ENCODE measurements around the gene SPATA2L.

Gene SPATA2L, protein sequence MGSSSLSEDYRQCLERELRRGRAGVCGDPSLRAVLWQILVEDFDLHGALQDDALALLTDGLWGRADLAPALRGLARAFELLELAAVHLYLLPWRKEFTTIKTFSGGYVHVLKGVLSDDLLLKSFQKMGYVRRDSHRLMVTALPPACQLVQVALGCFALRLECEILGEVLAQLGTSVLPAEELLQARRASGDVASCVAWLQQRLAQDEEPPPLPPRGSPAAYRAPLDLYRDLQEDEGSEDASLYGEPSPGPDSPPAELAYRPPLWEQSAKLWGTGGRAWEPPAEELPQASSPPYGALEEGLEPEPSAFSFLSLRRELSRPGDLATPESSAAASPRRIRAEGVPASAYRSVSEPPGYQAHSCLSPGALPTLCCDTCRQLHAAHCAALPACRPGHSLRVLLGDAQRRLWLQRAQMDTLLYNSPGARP

DNA sequence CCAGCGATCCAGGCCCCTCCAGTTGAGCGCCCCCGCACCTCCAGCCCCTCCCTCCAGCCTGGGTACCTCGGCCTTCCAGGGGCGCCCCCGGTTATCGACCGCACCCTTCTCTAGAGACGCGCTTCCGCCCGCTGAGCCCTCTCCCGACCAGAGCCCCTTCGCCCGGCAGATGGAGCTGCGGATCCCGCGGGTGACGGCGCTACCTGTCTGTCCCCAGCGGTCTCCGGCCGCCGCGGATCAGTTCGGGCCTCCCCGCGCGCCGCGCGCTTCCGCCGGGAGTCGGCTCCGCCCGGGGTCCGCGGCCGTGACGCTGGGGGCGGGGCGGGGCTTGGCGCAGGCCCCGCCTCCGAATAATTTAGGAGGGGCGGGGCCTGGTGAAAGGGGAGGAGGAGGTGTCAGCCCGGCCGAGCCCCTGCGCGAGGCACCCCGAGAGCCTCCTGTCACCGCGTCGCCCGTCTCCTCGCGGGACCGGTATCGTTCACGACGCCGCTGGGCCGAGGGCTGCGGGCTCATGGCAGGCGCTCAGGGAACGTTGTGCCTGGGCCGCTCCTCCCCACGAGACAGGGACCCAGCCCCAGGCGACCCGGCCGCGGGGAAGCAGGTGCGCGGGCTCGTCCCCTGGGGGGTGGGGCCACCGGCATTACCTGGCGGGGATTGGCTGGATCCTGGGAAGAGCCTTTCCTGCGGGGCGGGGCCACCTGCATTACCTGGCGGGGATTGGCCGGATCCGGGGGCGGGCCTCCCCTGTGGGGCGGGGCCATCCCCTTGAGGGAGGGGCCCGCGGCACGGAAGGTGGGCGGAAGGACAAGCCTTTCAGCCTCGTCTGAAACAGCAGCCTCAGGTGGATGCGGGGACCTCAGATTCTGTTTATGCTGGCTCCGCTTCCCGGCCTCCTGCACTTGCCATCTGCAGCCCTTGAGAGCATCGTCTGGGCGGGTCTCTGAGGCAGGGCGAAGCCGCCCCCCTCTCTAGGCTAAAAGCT, at the start of gene SPATA2L:
TSS of gene SPATA2L (minus strand) at position 281 of the 982 bp plus-strand sequence. CDS start 473 bp downstream, outside the sequence.
- peak; percentile 13 to 96 (median 80) for DNase-seq

DNA sequence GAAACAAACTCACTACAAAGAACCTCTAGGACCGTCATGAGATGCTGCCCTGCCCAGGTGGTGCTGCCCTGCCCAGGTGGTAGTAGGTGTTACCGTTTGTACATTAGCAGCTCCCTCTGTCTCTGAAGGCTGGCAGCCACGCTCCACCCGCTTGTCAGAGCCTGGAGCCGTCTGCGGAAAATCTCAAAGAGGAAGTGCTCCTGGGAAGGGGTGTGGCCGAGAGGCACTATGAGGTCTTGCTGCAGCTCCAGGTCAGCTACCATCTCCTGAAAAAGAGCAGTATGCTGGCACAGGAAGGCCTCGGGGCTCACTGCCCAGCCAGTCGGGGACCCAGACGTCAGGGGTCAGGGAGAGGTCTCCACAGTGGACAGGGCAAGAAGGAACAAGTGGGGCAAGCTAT, 48.1 kb upstream of the SPATA2L start:
- peak in 3 of 56 donors; percentile 4 to 29 (median 12) for DNase-seq

DNA sequence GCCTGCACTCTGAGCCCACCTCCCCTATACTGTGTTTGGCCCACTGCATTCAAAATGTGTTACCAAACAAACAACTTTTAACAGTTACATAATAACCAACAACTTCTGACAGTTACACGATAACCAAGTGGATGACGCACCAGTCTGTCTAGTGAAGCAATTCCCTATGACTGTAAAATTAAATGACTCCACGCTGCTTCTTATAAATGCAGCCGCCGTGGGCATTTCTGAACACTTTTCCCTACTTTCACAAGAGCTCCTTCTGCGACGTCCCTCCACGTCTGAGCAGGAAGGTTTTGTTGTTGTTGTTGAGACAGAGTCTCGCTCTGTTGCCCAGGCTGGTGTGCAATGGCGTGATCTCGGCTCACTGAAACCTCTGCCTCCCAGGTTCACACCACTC, 47.4 kb upstream of the SPATA2L start:
- DNase-seq: no peak

DNA sequence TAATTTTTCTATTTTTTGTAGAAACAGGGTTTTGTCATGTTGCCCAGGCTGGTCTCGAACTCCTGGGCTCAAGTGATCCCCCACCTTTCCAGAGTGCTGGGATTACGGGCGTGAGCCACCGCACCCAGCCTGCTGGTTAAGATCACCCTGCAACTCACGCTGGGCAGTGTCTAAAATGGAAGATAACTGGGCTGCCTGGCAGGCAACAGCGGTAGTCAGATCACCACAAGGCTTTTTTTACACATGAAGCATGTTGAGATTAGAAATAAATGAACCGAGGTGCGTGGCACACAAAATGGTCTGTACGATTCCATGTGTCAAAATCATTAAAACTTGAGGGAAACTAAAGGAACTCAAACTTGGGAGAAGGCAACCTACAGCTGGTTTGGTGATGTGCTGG, 46.6 kb upstream of the SPATA2L start:
- DNase-seq: no peak

DNA sequence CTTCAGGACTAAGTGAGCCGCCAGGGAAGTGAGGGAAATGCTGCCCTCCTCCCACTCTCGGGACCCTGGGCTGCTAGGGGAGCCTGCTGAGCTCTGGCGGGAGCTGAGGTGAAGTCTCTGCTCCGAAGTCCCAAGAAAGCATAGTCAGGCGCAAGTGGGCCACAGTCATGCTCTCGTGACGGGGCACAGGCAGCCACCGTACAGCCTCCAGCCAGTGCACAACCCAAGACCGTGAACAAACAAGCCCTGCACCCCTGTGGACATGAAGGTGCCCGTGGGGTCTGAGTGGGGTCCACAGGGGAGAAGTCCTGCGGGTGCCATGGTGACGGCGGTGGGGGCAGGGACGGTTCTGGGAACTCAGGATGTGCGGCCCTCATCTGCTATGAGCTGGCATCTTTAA, 44.5 kb upstream of the SPATA2L start:
- DNase-seq: no peak

DNA sequence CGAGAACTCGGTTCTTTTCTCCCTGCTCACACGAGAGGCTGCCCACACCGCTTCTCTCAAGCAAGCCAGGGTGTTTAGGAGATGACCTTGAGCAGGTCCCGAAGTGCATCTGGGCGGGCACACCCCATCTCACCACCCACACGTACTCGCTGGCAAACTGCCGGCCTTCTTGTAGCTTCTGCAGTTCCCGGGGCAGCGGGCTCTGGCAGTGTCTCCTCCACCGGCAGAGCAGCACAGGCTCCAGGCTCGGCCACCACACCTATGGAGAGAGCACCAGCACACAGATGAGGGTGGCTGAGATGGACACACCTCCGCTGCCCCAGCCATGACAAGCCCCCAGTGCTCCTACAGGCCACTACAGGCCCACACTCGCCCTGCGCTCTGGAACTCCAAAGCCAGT, 43.3 kb upstream of the SPATA2L start:
- DNase-seq: no peak

DNA sequence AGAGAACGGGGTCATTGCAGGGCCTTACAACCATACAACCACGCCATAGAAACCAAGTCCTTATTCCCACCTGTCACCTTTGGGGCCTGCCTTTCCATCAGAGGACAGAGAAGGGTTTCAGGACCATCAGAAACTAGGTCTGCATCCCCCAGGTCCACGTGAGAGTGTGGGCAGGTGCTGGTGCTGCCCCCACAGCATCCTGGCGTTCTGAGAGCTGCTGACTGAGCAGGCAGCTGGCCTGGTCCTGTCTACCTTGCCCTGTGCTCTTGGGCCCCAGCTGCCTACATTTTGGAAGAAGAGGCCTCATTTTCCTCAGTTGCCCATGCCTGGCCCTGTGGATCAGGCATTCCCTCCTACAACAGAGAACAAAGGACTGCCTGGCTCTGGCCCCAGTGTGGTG, 41.4 kb upstream of the SPATA2L start:
- no peak for DNase-seq

DNA sequence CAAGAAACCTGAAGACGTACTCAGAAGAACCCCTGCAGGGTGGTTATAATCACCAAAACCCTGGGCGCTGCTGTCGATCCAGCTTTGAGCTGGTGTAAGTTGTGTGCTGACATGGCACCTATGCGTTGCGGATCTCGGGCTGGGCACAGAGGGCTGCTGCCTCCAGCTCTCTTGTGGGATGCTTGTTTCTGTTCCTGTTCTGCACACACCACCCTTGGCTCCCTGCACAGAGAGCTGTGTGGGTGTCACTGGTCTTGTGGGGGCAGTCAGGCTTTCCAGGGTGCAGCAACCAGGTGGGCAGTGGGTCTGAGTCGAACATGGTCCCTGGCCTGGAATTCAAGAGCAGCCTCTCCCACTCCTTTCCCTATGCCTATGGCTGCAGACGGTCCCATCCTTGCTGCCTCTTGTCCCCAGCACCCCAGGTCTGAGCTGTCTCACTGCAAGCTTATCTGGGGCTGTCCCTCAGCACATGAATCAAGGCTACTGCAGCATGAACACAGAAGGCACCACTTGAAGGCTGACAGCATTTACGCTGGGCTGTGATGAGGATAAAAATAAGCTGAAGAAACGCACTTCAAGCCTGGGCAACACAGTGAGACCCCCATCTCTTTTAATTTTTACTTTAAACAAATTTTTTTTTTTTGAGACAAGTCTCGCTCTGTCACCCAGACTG, 40.0 kb upstream of the SPATA2L start:
- peak in 2 of 56 donors; percentile 4 to 34 for DNase-seq

DNA sequence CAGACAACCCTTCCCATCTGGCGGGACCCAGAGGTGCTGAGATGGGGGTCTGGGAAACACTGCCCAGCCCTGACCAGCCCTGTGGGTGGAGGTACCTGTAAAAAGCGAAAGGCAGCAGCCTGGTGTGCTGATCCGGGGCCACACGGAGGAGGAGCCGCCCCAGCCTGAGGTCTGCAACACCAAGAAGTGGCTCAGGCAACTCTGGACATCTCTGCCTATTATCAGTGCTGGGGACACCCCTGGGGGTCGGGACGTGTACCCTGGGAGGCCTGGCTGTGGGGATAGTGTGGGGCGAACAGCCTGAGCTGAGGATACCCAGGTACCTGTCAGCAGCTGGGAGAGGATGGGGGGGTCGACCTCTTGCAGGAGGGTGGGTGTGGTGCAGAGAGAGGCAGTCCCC, 37.9 kb upstream of the SPATA2L start:
- DNase-seq: no peak

DNA sequence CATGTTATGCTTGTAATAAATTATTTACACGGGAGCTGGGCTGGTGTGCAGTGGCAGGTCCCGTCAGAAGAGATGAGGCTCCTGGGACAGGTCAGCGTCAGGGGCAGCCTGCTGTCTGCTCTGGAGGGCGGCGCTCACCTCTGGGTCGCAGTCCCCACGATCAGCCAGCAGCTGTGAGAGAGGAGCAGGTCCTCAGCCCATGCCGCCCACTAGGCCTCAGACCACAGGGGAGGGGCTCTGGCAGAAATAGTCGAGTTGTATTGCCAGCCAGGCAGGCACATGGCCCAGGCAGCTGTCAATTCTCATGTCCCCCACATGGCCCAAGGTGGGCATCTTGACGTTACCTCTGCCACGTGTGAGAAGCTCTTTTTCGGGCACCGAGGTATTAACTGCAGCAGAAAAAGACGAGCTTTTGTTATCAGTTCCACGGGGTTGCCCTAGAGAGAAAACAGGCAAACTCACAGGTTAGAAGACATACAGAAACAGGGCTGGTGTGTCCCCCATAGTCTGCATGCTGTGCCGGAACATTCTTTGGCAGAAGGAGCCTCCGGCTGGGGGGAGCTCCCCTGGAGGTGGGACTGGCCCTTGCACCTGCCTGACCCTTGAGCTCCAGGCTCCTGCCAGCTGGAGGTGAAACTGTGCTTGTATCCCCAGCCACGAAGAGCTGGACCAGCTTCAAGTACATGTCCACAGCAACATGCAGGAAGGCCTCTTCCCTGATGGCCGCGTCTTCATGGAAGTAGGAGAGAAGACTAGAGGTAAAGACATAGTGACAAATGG, 37.2 kb upstream of the SPATA2L start:
- DNase-seq: no peak

DNA sequence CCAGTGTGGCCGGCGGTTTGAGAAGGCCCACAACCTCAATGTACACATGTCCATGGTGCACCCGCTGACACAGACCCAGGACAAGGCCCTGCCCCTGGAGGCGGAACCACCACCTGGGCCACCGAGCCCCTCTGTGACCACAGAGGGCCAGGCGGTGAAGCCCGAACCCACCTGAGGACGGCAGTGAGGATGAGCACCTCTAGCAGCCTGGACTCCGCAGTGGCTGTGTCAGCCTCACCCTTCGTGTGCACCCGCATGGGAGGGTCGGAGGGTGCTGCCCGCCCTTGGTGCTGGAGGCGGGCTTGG, 36.5 kb upstream of the SPATA2L start:
- DNase-seq: no peak

DNA sequence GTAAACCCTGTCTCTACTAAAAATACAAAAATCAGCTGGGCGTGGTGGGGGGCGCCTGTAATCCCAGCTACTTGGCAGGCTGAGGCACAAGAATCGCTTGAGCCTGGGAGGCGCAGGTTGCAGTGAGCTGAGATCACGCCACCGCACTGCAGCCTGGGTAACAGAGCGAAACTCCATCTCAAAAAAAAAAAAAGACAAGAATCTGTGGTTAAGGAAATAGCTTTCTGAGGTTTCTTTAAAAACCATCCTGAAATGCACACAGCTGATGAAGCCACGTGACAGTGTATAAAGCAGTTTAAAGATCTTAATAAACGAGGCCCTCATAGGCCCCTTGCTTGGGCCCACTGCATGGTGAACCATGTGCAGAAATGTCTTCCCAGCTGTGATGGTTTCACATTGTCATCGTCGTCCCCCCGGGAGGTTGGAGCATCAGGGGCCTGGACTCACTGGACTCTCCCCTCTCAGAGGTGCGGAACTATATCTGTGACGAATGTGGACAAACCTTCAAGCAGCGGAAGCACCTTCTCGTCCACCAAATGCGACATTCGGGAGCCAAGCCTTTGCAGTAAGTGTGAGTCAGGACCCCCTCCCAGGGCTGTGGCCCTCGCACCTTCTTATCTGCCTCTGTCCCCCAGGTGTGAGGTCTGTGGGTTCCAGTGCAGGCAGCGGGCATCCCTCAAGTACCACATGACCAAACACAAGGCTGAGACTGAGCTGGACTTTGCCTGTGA, 36.0 kb upstream of the SPATA2L start:
- no peak for DNase-seq

DNA sequence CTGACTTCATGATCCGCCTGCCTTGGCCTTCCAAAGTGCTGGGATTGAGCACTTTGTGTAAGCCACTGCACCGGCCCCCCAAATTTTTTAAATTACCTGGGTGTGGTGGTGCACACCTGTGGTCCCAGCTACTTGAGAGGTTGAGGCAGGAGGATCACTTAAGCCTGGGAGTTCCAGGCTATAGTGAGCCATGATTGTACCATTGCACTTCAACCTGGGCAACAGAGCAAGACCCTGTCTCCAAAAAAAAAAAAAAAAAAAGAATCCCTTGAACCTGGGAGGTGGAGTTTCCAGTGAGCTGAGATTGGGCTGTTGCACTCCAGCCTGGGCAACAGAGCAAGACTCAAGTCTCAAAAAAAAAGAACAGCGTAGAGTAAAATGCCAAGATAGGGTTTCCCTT, 35.0 kb upstream of the SPATA2L start:
- DNase-seq: no peak

DNA sequence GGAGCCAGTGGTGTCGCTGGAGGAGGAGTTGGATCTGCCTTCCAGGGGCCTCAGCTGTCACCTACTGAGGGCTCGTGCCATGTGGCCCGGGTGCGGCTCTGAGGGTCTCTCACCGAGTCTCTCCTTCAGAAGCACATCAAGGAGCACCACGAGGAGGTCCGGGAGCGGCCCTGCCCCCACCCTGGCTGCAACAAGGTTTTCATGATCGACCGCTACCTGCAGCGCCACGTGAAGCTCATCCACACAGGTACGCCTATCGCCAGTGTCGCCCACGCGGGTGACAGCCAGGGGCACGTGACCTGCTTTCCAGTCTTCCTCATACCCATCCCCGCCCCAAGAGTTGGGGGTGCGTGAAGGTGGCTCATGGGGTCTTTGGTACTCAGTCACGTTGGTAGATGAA, 32.3 kb upstream of the SPATA2L start:
- DNase-seq: no peak

DNA sequence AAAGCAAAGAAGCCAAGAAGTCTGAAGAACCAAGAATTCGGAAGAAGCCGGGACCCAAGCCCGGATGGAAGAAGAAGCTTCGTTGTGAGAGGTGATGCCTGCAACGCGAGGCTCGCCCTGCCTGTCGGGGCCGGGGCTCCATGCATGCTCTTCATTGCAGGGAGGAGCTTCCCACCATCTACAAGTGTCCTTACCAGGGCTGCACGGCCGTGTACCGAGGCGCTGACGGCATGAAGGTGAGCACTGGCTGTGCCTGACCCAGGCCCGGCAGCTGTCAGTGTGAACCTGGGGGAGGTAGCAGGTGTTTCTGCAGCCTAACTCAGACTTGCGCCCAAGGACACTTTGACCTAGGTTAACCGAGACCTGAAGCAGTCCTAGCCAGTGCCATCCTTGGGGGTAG, 31.8 kb upstream of the SPATA2L start:
- DNase-seq: no peak

DNA sequence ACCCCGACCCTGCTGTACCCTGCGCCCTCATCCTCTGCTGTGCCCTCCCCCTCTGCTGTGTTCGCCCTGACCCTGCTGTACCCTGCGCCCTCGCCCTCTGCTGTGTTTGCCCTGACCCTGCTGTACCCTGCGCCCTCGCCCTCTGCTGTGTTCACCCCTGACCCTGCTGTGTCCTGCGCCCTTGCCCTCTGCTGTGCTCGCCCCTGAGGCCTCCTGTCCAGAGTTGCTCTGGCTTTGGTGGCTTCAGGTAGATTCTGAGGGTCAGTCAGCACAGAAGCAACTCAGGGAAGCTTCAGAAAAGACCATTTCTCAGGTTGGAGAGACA, 31.4 kb upstream of the SPATA2L start:
- no peak for DNase-seq

DNA sequence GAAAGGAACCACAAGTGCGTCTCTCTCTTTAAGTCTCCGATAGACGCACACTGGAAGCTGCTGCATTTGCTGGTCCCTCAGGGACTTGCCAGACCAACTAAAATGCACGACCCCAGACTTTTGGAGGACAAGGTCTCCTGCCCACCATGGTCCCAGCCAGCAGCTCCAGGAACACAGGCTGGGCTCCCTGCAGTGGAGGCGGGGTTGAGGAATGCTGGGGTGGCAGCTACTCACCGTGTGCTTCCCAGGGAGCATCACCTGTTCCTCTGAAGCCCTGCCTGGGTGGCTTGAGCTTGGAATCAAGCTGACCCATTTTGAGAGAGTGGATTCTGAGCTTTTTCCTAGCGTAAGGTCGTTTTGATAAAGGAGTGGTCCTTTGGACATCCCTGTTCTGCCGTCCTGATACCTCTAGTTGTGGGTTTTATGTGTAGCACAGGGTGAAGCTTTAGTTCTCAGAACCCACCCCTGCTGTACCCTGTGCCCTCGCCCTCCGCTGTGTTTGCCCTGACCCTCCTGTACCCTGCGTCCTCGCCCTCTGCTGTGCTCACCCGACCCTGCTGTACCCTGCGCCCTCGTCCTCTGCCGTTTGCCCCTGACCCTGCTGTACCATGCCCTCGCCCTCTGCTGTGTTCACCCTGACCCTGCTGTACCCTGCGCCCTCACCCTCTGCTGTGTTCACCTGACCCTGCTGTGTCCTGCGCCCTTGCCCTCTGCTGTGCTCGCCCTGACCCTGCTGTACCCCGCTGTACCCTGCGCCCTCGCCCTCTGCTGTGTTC, 30.8 kb upstream of the SPATA2L start:
- DNase-seq: no peak

DNA sequence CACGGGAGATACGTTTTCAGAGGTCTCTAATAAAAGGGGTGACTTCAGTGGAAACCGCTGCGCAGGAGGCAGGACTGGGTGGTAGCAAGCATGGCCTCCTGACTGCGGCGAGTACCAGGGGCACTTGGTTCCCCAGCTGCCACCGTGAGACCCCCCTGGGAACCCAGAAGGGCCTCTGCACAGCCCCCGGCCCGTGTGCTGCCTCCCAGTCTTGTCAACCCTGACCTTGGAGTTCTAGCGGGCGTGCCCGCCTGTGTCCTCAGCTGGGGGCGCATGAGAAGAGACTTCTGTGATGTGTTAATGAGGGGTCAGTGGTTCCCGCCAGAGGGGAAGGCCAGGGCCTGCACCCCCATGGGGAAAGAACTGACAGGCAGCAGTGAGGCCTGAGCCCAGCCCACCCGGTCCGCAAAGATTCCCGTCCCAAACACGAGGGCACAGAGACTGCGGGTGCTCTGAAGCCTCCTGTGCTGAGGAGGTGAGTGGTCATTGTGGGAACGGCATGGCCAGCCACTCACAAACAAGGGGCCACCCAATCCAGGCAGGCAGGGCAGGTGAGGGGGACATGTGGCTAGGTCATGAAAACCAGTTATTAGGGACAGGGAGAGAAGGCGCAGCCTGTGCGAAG, 29.2 kb upstream of the SPATA2L start:
- no peak for DNase-seq
